Fibroblast of lung (primary cell): ENCODE measurements around the gene SMIM34. TPM values are rescaled to one million over a fixed set of nuclear protein-coding genes. Genes with fewer than 3 reads are reported as not detected.
"Not testable (repeated sequence)": the region's sequence is repeated elsewhere in the genome, so short reads cannot be mapped to it uniquely, and the experiment has no call there.

Source experiments
- DNase-seq, 2 donors: peaks; one replicate each; pipeline versions ENCODE4 v3.0.0 to v3.0.0-alpha.2; 2010; ENCODE audit warnings: low read depth in 2 of 2
- H2AFZ ChIP-seq: 2 replicates; pipeline ENCODE4 v1.5.1; 2012; ENCODE audit warnings: low read length, control low read depth, inconsistent platforms
- H3K27ac ChIP-seq: 2 replicates; pipeline ENCODE4 v1.5.1; 2011; ENCODE audit warnings: low read length, control low read depth; ENCODE audit not compliant: insufficient read depth
- H3K27me3 ChIP-seq: 2 replicates; pipeline ENCODE4 v1.5.1; 2011; ENCODE audit warnings: mild to moderate bottlenecking, low read length; ENCODE audit not compliant: control insufficient read depth, insufficient read depth
- H3K36me3 ChIP-seq: 2 replicates; pipeline ENCODE4 v1.5.1; 2011; ENCODE audit warnings: low read length; ENCODE audit not compliant: control insufficient read depth, insufficient read depth
- H3K4me1 ChIP-seq: 2 replicates; pipeline ENCODE4 v1.5.1; 2011; ENCODE audit warnings: low read length; ENCODE audit not compliant: control insufficient read depth, insufficient read depth; ENCODE audit errors: extremely low read depth
- H3K4me2 ChIP-seq: 2 replicates; pipeline ENCODE4 v1.5.1; 2011; ENCODE audit warnings: low read length, control low read depth; ENCODE audit not compliant: insufficient read depth; ENCODE audit errors: extremely low read depth
- H3K4me3 ChIP-seq, 4 experiments: fragments of 200-600 bp in 1 of 4; sonication (generic) in 1 of 4; replicated peaks in 1 of 4; 2 replicates each; pipeline ENCODE4 v1.5.1; 2011 to 2016; ENCODE audit warnings: low read length in 4 of 4, low read depth in 3 of 4, mild to moderate bottlenecking in 3 of 4, control low read depth in 2 of 4, inconsistent platforms in 1 of 4, mixed read lengths in 1 of 4; ENCODE audit not compliant: insufficient read depth in 1 of 4; ENCODE audit errors: control extremely low read depth in 1 of 4
- H3K79me2 ChIP-seq: 2 replicates; pipeline ENCODE4 v1.5.1; 2012; ENCODE audit warnings: mild to moderate bottlenecking, low read length, inconsistent platforms; ENCODE audit not compliant: control insufficient read depth, insufficient read depth
- H3K9ac ChIP-seq: 2 replicates; pipeline ENCODE4 v1.5.1; 2011; ENCODE audit warnings: mild to moderate bottlenecking, low read length, control low read depth; ENCODE audit not compliant: insufficient read depth
- H3K9me3 ChIP-seq: 2 replicates; pipeline ENCODE4 v1.5.1; 2012; ENCODE audit warnings: low read depth, low read length; ENCODE audit not compliant: control insufficient read depth, insufficient read depth
- H4K20me1 ChIP-seq: 2 replicates; pipeline ENCODE4 v1.5.1; 2011; ENCODE audit warnings: low read length; ENCODE audit not compliant: control insufficient read depth, insufficient read depth; ENCODE audit errors: extremely low read depth
- polyA plus RNA-seq, 2 donors: library from polyadenylated mRNA; depleted of rRNA in 1 of 2; stranded (reverse) in 1 of 2; unstranded in 1 of 2; fragments of >200 nt; gene quantifications; 2 replicates each; pipeline ENCODE4 v1.2.1, GENCODE V29; 2011 to 2012; ENCODE audit warnings: missing spikeins in 1 of 2
- total RNA-seq: library from RNA; depleted of rRNA; stranded (reverse); fragments of >200 nt; gene quantifications from 2 replicates; pipeline ENCODE4 v1.2.1, GENCODE V29; 2014

SMIM34 gene
- total and polyA plus RNA-seq, 2 donors (not counting 1 experiment from before 2014, with no cell fraction given): not detected

GRCh38 chr21:34406102-34406501 lies 17.6 kb downstream of the SMIM34 start:
- not testable (repeated sequence) for H4K20me1 ChIP-seq, H3K27me3 ChIP-seq, H3K4me1 ChIP-seq, H3K27ac ChIP-seq, DNase-seq, H3K79me2 ChIP-seq, H3K4me2 ChIP-seq, H3K9ac ChIP-seq, H3K9me3 ChIP-seq, H3K36me3 ChIP-seq, H2AFZ ChIP-seq, H3K4me3 ChIP-seq

- H2AFZ ChIP-seq, H3K4me2 ChIP-seq, H3K4me1 ChIP-seq, H4K20me1 ChIP-seq, H3K4me3 ChIP-seq, H3K9me3 ChIP-seq, H3K36me3 ChIP-seq, DNase-seq, H3K9ac ChIP-seq, H3K27me3 ChIP-seq, H3K27ac ChIP-seq, H3K79me2 ChIP-seq: not testable (repeated sequence)
These were observed 18.1 kb downstream of the SMIM34 start for GRCh38 chr21:34405686-34406085.

GRCh38 chr21:34404742-34405141 lies 19.0 kb downstream of the SMIM34 start:
- H3K27me3 ChIP-seq, H3K27ac ChIP-seq, H3K4me3 ChIP-seq, H3K79me2 ChIP-seq, H2AFZ ChIP-seq, H3K4me2 ChIP-seq, H3K4me1 ChIP-seq, H4K20me1 ChIP-seq, H3K9me3 ChIP-seq, H3K36me3 ChIP-seq, DNase-seq, H3K9ac ChIP-seq: not testable (repeated sequence)

- H3K36me3 ChIP-seq, H3K4me3 ChIP-seq, H3K27me3 ChIP-seq, H3K9me3 ChIP-seq, H3K9ac ChIP-seq, H2AFZ ChIP-seq, DNase-seq, H3K27ac ChIP-seq, H4K20me1 ChIP-seq, H3K79me2 ChIP-seq, H3K4me1 ChIP-seq, H3K4me2 ChIP-seq: not testable (repeated sequence)
These were observed 23.2 kb downstream of the SMIM34 start for GRCh38 chr21:34400522-34400921.

- not testable (repeated sequence) for H3K4me2 ChIP-seq, H3K4me1 ChIP-seq, H3K9ac ChIP-seq, H3K27ac ChIP-seq, H3K27me3 ChIP-seq, H4K20me1 ChIP-seq, DNase-seq, H3K36me3 ChIP-seq, H3K4me3 ChIP-seq, H2AFZ ChIP-seq, H3K9me3 ChIP-seq, H3K79me2 ChIP-seq
These were observed 39.9 kb downstream of the SMIM34 start for GRCh38 chr21:34383724-34384415.

GRCh38 chr21:34383138-34383537 lies 40.6 kb downstream of the SMIM34 start:
- H3K4me3 ChIP-seq, H2AFZ ChIP-seq, DNase-seq, H3K9me3 ChIP-seq, H3K36me3 ChIP-seq, H4K20me1 ChIP-seq, H3K27ac ChIP-seq, H3K27me3 ChIP-seq, H3K9ac ChIP-seq, H3K79me2 ChIP-seq, H3K4me2 ChIP-seq, H3K4me1 ChIP-seq: not testable (repeated sequence)

- H3K9me3 ChIP-seq, H3K4me2 ChIP-seq, H3K9ac ChIP-seq, H2AFZ ChIP-seq, H3K4me3 ChIP-seq, H4K20me1 ChIP-seq, DNase-seq, H3K4me1 ChIP-seq, H3K36me3 ChIP-seq, H3K27me3 ChIP-seq, H3K79me2 ChIP-seq, H3K27ac ChIP-seq: not testable (repeated sequence)
These were observed 48.2 kb downstream of the SMIM34 start for GRCh38 chr21:34375619-34375972.
